Liver (tissue), 9 donors: ENCODE results near the gene BCKDHB. TPM values are rescaled to one million over a fixed set of nuclear protein-coding genes. Genes with fewer than 3 reads are reported as not detected.

Experiments used
- DNase-seq: peaks from one replicate; pipeline ENCODE4 v3.0.0-alpha.2; 2017; ENCODE audit warnings: low spot score
- H3K27ac ChIP-seq, 2 donors: one replicate each; pipeline ENCODE4 v1.7.0; 2013; ENCODE audit warnings: inconsistent platforms in 2 of 2, low read length in 2 of 2, control low read depth in 1 of 2, low read depth in 1 of 2, mild to moderate bottlenecking in 1 of 2
- H3K27me3 ChIP-seq, 4 donors: one replicate each; pipeline versions ENCODE4 v1.6.1 to v1.7.0; 2013; ENCODE audit warnings: low read length in 3 of 4, inconsistent platforms in 1 of 4, mild to moderate bottlenecking in 1 of 4, moderate library complexity in 1 of 4; ENCODE audit not compliant: control insufficient read depth in 4 of 4, insufficient read depth in 4 of 4
- H3K36me3 ChIP-seq, 4 donors: one replicate each; pipeline versions ENCODE4 v1.6.1 to v1.7.0; 2013; ENCODE audit warnings: low read length in 3 of 4, mild to moderate bottlenecking in 3 of 4, low read depth in 1 of 4, moderate library complexity in 1 of 4; ENCODE audit not compliant: control insufficient read depth in 4 of 4, insufficient read depth in 3 of 4
- H3K4me1 ChIP-seq, 4 donors: one replicate each; pipeline versions ENCODE4 v1.6.1 to v1.7.0; 2013; ENCODE audit warnings: low read length in 3 of 4, mild to moderate bottlenecking in 3 of 4, moderate library complexity in 1 of 4; ENCODE audit not compliant: control insufficient read depth in 4 of 4, insufficient read depth in 4 of 4
- H3K4me3 ChIP-seq, 3 donors: one replicate each; pipeline versions ENCODE4 v1.6.1 to v1.7.0; 2013; ENCODE audit warnings: low read length in 3 of 3, control low read depth in 1 of 3, low read depth in 1 of 3, mild to moderate bottlenecking in 1 of 3
- H3K9ac ChIP-seq, 2 donors: one replicate each; pipeline ENCODE4 v1.7.0; 2013; ENCODE audit warnings: low read length in 2 of 2, mild to moderate bottlenecking in 2 of 2, moderate library complexity in 2 of 2, control low read depth in 1 of 2, low read depth in 1 of 2
- H3K9me3 ChIP-seq, 4 donors: one replicate each; pipeline versions ENCODE4 v1.6.1 to v1.7.0; 2013; ENCODE audit warnings: low read length in 3 of 4; ENCODE audit not compliant: control insufficient read depth in 4 of 4
- ATF3 ChIP-seq: IDR thresholded peaks from 2 replicates; pipeline ENCODE4 v1.6.1; 2016; ENCODE audit warnings: antibody characterized with exemption
- CTCF ChIP-seq: fragments of 150-350 bp; IDR thresholded peaks from 2 replicates; pipeline ENCODE4 v1.5.1; 2017; ENCODE audit warnings: improper control_type of control experiment, low read depth, low read length; ENCODE audit not compliant: missing input control
- EGR1 ChIP-seq, 2 donors: IDR thresholded peaks; 2 replicates each; pipeline ENCODE4 v1.6.1; 2016 to 2018; ENCODE audit warnings: antibody characterized with exemption in 2 of 2, low read depth in 2 of 2
- FOXA1 ChIP-seq: IDR thresholded peaks from 2 replicates; pipeline ENCODE4 v1.6.1; 2016; ENCODE audit warnings: antibody characterized with exemption
- FOXA2 ChIP-seq: IDR thresholded peaks from 2 replicates; pipeline ENCODE4 v1.6.1; 2016; ENCODE audit warnings: antibody characterized with exemption
- GABPA ChIP-seq, 2 donors: IDR thresholded peaks in 1 of 2; conservative IDR thresholded peaks in 1 of 2; 2 replicates each; pipeline ENCODE4 v1.6.1; 2016; ENCODE audit warnings: antibody characterized with exemption in 2 of 2, mild to moderate bottlenecking in 1 of 2, moderate library complexity in 1 of 2
- HNF4G ChIP-seq: IDR thresholded peaks from 2 replicates; pipeline ENCODE4 v1.6.1; 2016; ENCODE audit warnings: antibody characterized with exemption
- JUND ChIP-seq, 2 donors: IDR thresholded peaks; 2 replicates each; pipeline ENCODE4 v1.6.1; 2016; ENCODE audit warnings: antibody characterized with exemption in 2 of 2
- NR2F2 ChIP-seq: IDR thresholded peaks from 2 replicates; pipeline ENCODE4 v1.6.1; 2016; ENCODE audit warnings: antibody characterized with exemption
- RAD21 ChIP-seq, 2 donors: IDR thresholded peaks; 2 replicates each; pipeline ENCODE4 v1.6.1; 2016; ENCODE audit warnings: antibody characterized with exemption in 2 of 2, mild to moderate bottlenecking in 2 of 2
- REST ChIP-seq: IDR thresholded peaks from 2 replicates; pipeline ENCODE4 v1.6.1; 2016; ENCODE audit warnings: antibody characterized with exemption, mild to moderate bottlenecking
- RXRA ChIP-seq, 2 donors: IDR thresholded peaks; 2 replicates each; pipeline ENCODE4 v1.6.1; 2017 to 2018; ENCODE audit warnings: antibody characterized with exemption in 2 of 2, mild to moderate bottlenecking in 1 of 2
- SP1 ChIP-seq: IDR thresholded peaks from 2 replicates; pipeline ENCODE4 v1.6.1; 2018; ENCODE audit warnings: antibody characterized with exemption, mild to moderate bottlenecking
- TAF1 ChIP-seq: conservative IDR thresholded peaks from 2 replicates; pipeline ENCODE4 v1.6.1; 2016; ENCODE audit warnings: antibody characterized with exemption, mild to moderate bottlenecking
- YY1 ChIP-seq: IDR thresholded peaks from 2 replicates; pipeline ENCODE4 v1.6.1; 2016; ENCODE audit warnings: antibody characterized with exemption, mild to moderate bottlenecking
- WGBS: extraction: QIAGEN DNeasy Blood & Tissue Kit; methylation state at CpG from one replicate; pipeline ENCODE4 v1.1.7; 2013; 5-methylcytosine and 5-hydroxymethylcytosine counted together
- polyA plus RNA-seq, 2 donors: library from polyadenylated mRNA; stranded (reverse) in 1 of 2; unstranded in 1 of 2; fragments of 200-250 nt in 1 of 2; fragments of >200 nt in 1 of 2; fragmentation: Nextera tagmentation in 1 of 2; extraction: Ambion mirVana in 1 of 2; gene quantifications; one replicate each; pipeline versions ENCODE4 v1.2.1 to v1.2.3, GENCODE V29; 2013 to 2015
- total RNA-seq, 2 donors: library from RNA; depleted of rRNA; stranded (reverse); fragments of >200 nt; gene quantifications; one replicate each; pipeline ENCODE4 v1.2.3, GENCODE V29; 2014
- donor health status: healthy.
- donor health status: healthy.
- donor health status: healthy.
- donor health status: healthy.
- donor health status: healthy.

The BCKDHB gene
- total and polyA plus RNA-seq, 4 donors: 13.0 to 74.8 (median 31.6) TPM

- no peaks in the 10 kb centered on the region for H3K4me1 ChIP-seq
- H3K9me3 ChIP-seq: no peaks in the 10 kb centered on the region
- WGBS: 83% methylated on average over 4 of the region's 4 CpGs
- H3K27me3 ChIP-seq: no peaks in the 10 kb centered on the region
- no peak overlapping the region for H3K9ac ChIP-seq
- H3K27ac ChIP-seq: no peak overlapping the region
- TF ChIP-seq ATF3 (no peak), CTCF (peak; percentile 36), RAD21 (IDR thresholded peaks at IDR 0.05) (peak; percentile 73 to 80), JUND (IDR thresholded peaks at IDR 0.05) (no peak)
- H3K4me3 ChIP-seq: no peak overlapping the region
- peaks cover 2 to 20% (median 9%) of the 10 kb centered on the region in 4 donors for H3K36me3 ChIP-seq
- DNase-seq: peak; percentile 43
Observed at GRCh38 chr6:80133020-80133419, 26.5 kb downstream of the BCKDHB start.

GRCh38 chr6:80134065-80134464 lies 27.6 kb downstream of the BCKDHB start:
- WGBS: 93% methylated on average over 1 of the region's 1 CpG
- H3K27me3 ChIP-seq: no peaks in the 10 kb centered on the region
- H3K4me1 ChIP-seq: no peaks in the 10 kb centered on the region
- H3K9me3 ChIP-seq: no peaks in the 10 kb centered on the region
- H3K36me3 ChIP-seq: peaks cover 2 to 14% (median 9%) of the 10 kb centered on the region in 4 donors
- H3K4me3 ChIP-seq: no peak overlapping the region
- H3K9ac ChIP-seq: no peak overlapping the region
- no peak for DNase-seq
- H3K27ac ChIP-seq: no peak overlapping the region
- TF ChIP-seq CTCF (no peak), YY1 (no peak), NR2F2 (no peak), EGR1 (IDR thresholded peaks at IDR 0.05; ENCODE audit: low read depth in 2 of 2) (no peak), FOXA1 (no peak), ATF3 (no peak), FOXA2 (no peak), RAD21 (IDR thresholded peaks at IDR 0.05) (no peak), JUND (IDR thresholded peaks at IDR 0.05) (no peak), SP1 (no peak), HNF4G (no peak), RXRA (IDR thresholded peaks at IDR 0.05) (no peak), REST (no peak), TAF1 (no peak), GABPA (IDR thresholded peaks at IDR 0.05 in 1 of 2, conservative IDR thresholded peaks at IDR 0.05 in 1 of 2) (no peak)
